ENCODE measurements around the gene RNASE8.

DNA sequence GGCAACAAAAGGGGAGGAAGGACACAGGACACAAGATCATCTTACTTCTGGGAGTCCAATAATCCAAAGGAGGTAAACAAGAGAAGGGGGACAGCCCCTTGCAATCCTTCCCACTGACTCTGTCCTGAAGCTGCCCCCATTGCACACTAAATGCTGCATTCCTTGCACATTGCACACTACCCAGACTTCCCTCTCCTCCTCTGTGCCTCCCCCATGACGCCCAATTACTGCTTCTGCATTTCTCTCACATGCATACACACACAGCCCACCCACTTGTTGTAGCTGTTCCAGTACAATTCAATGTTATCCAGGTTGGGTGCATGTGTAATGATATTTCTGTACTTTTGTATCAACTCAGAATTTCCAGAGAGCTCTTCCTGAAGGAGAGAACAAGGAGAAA is 38.3 kb upstream of the RNASE8 start:
- TF ChIP-seq CTCF (IDR thresholded peaks at IDR 0.05; ENCODE audit: control extremely low read depth in 1 of 3, insufficient read depth in 1 of 3, low read depth in 1 of 3, low read length in 3 of 3) (no peak), EGR1 (IDR thresholded peaks at IDR 0.05; ENCODE audit: borderline replicate concordance, low read depth, low read length) (no peak)
